Mucosa of descending colon (tissue), 3 donors: Measurements from ENCODE around the gene UGT1A3. TPM values are rescaled to one million over a fixed set of nuclear protein-coding genes. Genes with fewer than 3 reads are reported as not detected.

Experiments used
- ATAC-seq: fragments of 200-7000 bp; cut with Tn5 transposase; one replicate; pipeline ENCODE4 v1.9.1; 2020; ENCODE audit warnings: mild to moderate bottlenecking, moderate library complexity
- DNase-seq, 3 donors: peaks; one replicate each; pipeline ENCODE4 v3.0.0-alpha.2; 2020
- H3K36me3 ChIP-seq: fragments of 200-600 bp; one replicate; pipeline ENCODE4 v1.8.0; 2021; ENCODE audit warnings: low read depth, mild to moderate bottlenecking
- H3K4me1 ChIP-seq: fragments of 200-600 bp; one replicate; pipeline ENCODE4 v1.8.0; 2021; ENCODE audit warnings: low read depth, mild to moderate bottlenecking
- H3K4me3 ChIP-seq: fragments of 200-600 bp; one replicate; pipeline ENCODE4 v1.8.0; 2021; ENCODE audit warnings: mild to moderate bottlenecking
- H3K9me3 ChIP-seq: fragments of 200-600 bp; one replicate; pipeline ENCODE4 v1.8.0; 2021; ENCODE audit warnings: mild to moderate bottlenecking
- intact Hi-C, 2 donors: fragments of 100-400 bp; cut with DNase I in 1 of 2; cut with micrococcal nuclease in 1 of 2; formaldehyde crosslinking; loops; one replicate each; pipeline versions ENCODE4 v1.11.0 to v1.11.1; 2022; cut with DNase I, micrococcal nuclease
- long read RNA-seq, 2 donors: library from polyadenylated mRNA; unstranded; transcript quantifications; one replicate each; pipeline ENCODE4 v2.0.0, GENCODE V29; 2019 to 2021
- total RNA-seq, 3 donors: library from RNA; stranded (reverse); fragmentation: NEBNext Ultra II Directional in 2 of 3; extraction: Animal tissue kit (Norgen Biotek cat#: 25700) in 2 of 3; gene quantifications; one replicate each; pipeline versions ENCODE4 v1.2.1 to v1.2.4, GENCODE V29; 2021 to 2023
- TF ChIP-seq, protein P1 (sequence below): fragments of 200-600 bp; IDR thresholded peaks from one replicate; pipeline ENCODE4 v1.8.0; 2022; ENCODE audit warnings: antibody characterized with exemption, mild to moderate bottlenecking
- donor health status: DM: no; HTN: no; CAD: no; lungs with moderate emphysema.
- donor health status: DM: no; HTN: no; CAD: no.
- donor health status: DM: no; HTN: yes; CAD: no.

UGT1A3 gene
- total RNA-seq: 1 to 10 TPM; 2.6 to 4.7 (median 2.7) TPM
- long read RNA-seq, donor 1: 0 reads
- long read RNA-seq, donor 2: 0 reads

DNA sequence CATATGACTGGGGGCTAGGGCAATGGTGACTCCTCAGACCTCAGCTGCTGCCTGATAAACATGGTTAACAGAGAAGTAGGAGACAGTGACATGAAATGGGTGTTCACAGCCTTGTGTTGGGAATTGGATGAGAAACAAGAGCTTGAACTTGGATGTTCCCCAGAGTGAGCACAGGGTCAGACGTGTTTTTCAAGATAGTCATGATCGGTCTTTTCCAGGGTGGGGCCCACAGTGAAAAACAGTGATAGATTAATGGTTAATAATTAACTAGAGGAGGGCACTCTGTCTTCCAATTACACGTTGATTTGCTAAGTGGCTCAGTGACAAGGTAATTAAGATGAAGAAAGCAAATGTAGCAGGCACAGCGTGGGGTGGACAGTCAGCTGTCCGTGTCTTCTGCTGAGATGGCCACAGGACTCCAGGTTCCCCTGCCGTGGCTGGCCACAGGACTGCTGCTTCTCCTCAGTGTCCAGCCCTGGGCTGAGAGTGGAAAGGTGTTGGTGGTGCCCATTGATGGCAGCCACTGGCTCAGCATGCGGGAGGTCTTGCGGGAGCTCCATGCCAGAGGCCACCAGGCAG is at the start of gene UGT1A3:
TSS of gene UGT1A3 (plus strand) at position 320 of the 579 bp plus-strand sequence. CDS start at position 405, 85 bp downstream.
- H3K4me3 ChIP-seq: no peak within 1 kb of the TSS
- DNase-seq: no peak
- no peaks in the 10 kb centered on the region for H3K4me1 ChIP-seq
- TF ChIP-seq, protein P1, sequence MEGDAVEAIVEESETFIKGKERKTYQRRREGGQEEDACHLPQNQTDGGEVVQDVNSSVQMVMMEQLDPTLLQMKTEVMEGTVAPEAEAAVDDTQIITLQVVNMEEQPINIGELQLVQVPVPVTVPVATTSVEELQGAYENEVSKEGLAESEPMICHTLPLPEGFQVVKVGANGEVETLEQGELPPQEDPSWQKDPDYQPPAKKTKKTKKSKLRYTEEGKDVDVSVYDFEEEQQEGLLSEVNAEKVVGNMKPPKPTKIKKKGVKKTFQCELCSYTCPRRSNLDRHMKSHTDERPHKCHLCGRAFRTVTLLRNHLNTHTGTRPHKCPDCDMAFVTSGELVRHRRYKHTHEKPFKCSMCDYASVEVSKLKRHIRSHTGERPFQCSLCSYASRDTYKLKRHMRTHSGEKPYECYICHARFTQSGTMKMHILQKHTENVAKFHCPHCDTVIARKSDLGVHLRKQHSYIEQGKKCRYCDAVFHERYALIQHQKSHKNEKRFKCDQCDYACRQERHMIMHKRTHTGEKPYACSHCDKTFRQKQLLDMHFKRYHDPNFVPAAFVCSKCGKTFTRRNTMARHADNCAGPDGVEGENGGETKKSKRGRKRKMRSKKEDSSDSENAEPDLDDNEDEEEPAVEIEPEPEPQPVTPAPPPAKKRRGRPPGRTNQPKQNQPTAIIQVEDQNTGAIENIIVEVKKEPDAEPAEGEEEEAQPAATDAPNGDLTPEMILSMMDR: no peak
- no peaks in the 10 kb centered on the region for H3K9me3 ChIP-seq
- intact Hi-C loops: no loop called here
- ATAC-seq: peak; percentile 47
- H3K36me3 ChIP-seq: no peaks in the 10 kb centered on the region

DNA sequence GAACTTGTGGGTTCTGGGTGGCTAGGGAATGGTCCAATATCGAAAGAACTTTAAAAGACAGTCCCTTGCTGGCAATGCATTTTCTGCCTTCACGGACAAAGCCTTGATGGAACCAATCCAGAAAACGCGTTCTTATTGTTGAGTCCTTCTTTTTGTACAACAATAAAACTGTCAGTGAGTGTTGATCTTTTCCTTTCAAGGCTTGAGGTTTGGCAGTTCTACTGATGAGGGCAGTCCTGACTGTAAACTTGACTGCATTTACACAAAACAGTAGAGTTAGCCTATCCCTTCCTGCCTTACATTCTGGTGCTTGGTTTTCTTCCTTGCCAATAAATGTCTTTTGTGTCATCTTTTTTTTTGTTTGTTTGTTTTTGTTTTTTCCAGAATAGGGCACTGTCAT is 49.6 kb upstream of the UGT1A3 start:
- DNase-seq (no peak), ATAC-seq (peak; percentile 25)
- no peaks in the 10 kb centered on the region for H3K9me3 ChIP-seq
- H3K4me1 ChIP-seq: no peaks in the 10 kb centered on the region
- intact Hi-C loops: no loop called here
- H3K4me3 ChIP-seq: no peak overlapping the region
- TF ChIP-seq, protein P1: no peak
- H3K36me3 ChIP-seq: no peaks in the 10 kb centered on the region

DNA sequence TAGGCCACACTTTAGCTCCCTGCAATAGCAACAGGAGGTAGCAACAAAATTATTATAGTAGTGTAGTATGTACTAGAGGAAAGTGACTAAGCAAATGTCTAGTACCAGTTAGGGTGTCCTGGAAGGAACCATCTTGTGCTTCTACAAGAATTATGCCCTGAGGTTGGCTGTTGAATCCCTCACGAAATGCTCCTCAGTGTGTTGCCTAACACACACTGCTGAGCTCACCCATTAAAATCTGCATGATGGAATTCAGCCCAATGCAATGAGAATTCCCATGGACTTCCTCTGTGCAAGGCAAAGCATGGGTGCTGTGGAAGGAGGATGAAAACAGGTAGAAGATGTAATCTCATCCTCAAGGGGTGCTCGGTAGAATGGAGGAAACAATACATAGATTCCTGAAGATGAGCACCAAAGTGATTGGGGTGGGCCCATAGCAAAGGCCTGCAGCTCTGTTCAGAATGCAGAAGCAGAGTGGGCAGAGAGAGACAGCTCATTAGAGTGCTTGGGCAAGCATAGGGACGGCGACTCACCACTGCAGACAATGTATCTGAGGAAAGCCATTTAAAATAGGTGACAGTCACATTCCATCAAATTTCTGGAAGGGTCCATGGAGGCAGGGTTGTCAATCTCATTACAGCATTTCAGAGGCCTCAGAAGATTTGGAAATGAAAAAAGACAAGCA is 48.3 kb upstream of the UGT1A3 start:
- no peak for ATAC-seq
- no peaks in the 10 kb centered on the region for H3K9me3 ChIP-seq

DNA sequence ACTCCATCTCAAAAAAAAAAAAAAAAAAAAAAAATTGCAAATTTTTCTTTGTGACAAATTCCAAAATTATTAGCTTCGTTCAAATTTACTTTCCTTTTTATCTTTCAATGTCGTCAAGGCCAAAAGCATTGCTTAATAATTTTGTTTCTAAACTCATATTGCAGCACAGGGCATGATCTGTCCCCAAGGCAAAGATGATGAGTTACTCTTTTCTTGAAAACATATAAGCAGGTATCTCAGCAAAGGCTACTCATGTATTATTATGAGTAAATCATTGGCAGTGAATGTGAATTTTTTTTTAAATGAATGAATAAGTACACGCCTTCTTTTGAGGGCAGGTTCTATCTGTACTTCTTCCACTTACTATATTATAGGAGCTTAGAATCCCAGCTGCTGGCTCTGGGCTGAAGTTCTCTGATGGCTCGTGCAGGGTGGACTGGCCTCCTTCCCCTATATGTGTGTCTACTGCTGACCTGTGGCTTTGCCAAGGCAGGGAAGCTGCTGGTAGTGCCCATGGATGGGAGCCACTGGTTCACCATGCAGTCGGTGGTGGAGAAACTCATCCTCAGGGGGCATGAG is 47.2 kb upstream of the UGT1A3 start, which contains the start of gene UGT1A7:
TSS of gene UGT1A7 (plus strand) at position 381 of the 579 bp plus-strand sequence. CDS start at position 418, 37 bp downstream.
- no peak within 1 kb of the TSS for H3K4me3 ChIP-seq
- H3K9me3 ChIP-seq: no peaks in the 10 kb centered on the region
- intact Hi-C loops: no loop called here
- no peak for DNase-seq
- no peaks in the 10 kb centered on the region for H3K36me3 ChIP-seq
- peaks cover 9% of the 10 kb centered on the region for H3K4me1 ChIP-seq
- no peak for ATAC-seq
- TF ChIP-seq, protein P1: no peak

More for the DNA sequence above, 48.3 kb upstream of the UGT1A3 start:
- intact Hi-C loops: no loop called here
- Histone ChIP-seq H3K4me1 (peaks cover 7% of the 10 kb centered on the region), H3K36me3 (no peaks in the 10 kb centered on the region), H3K4me3 (no peak overlapping the region)
- TF ChIP-seq, protein P1: no peak
- no peak for DNase-seq

DNA sequence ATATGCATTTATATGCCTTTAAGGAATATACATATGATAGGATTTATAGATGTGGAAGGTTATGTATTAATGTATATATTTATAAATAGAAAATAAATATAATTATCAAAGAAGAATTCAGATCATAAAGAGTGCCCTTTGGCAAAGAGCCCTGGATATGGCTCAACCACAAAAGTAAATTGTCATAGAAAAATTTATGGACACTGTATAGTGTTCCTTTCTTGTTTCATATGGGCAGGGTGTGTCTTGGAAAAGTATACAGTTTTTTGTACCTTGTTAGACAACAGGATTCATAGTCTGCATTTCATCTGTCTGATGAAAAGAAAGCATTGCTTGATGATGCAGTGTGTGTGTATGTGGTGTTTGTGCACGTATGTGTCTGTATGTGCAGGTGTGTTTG is 44.2 kb upstream of the UGT1A3 start:
- Histone ChIP-seq H3K9me3 (no peaks in the 10 kb centered on the region), H3K4me1 (peaks cover 15% of the 10 kb centered on the region), H3K4me3 (no peak overlapping the region), H3K36me3 (no peaks in the 10 kb centered on the region)
- ATAC-seq (peak; percentile 84), DNase-seq (peak in 1 of 3 donors; percentile 59)
- intact Hi-C loops: no loop called here
- TF ChIP-seq, protein P1: no peak
